ENCODE results near the gene NDUFV1.
"Not testable (repeated sequence)": the region's sequence is repeated elsewhere in the genome, so short reads cannot be mapped to it uniquely, and the experiment has no call there.

DNA sequence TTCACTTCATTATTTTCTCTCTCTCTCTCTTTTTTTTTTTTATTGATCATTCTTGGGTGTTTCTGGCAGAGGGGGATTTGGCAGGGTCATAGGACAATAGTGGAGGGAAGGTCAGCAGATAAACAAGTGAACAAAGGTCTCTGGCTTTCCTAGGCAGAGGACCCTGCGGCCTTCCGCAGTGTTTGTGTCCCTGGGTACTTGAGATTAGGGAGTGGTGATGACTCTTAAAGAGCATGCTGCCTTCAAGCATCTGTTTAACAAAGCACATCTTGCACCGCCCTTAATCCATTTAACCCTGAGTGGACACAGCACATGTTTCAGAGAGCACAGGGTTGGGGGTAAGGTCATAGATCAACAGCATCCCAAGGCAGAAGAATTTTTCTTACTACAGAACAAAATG lies 9.3 kb upstream of the NDUFV1 start:
- TF ChIP-seq, protein P1, sequence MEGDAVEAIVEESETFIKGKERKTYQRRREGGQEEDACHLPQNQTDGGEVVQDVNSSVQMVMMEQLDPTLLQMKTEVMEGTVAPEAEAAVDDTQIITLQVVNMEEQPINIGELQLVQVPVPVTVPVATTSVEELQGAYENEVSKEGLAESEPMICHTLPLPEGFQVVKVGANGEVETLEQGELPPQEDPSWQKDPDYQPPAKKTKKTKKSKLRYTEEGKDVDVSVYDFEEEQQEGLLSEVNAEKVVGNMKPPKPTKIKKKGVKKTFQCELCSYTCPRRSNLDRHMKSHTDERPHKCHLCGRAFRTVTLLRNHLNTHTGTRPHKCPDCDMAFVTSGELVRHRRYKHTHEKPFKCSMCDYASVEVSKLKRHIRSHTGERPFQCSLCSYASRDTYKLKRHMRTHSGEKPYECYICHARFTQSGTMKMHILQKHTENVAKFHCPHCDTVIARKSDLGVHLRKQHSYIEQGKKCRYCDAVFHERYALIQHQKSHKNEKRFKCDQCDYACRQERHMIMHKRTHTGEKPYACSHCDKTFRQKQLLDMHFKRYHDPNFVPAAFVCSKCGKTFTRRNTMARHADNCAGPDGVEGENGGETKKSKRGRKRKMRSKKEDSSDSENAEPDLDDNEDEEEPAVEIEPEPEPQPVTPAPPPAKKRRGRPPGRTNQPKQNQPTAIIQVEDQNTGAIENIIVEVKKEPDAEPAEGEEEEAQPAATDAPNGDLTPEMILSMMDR (IDR thresholded peaks at IDR 0.05), result not testable (repeated sequence)
- TF ChIP-seq POLR2A (IDR thresholded peaks at IDR 0.05), result not testable (repeated sequence)
